Lower lobe of right lung (tissue), 2 donors: Measurements from ENCODE around the gene PEF1. TPM values are rescaled to one million over a fixed set of nuclear protein-coding genes. Genes with fewer than 3 reads are reported as not detected.
A peak's percentile ranks its signal among the peaks of the same experiment; 100 is the strongest.

ENCODE experiments used
- ATAC-seq, 2 donors: fragments of 200-7000 bp; cut with Tn5 transposase; one replicate each; pipeline ENCODE4 v1.9.1; 2020 to 2022; ENCODE audit warnings: mild to moderate bottlenecking in 2 of 2, moderate library complexity in 2 of 2
- DNase-seq: peaks from one replicate; pipeline ENCODE4 v3.0.0-alpha.2; 2020
- H3K27ac ChIP-seq: fragments of 200-600 bp; one replicate; pipeline ENCODE4 v1.8.0; 2022
- H3K27me3 ChIP-seq: fragments of 200-600 bp; one replicate; pipeline ENCODE4 v1.8.0; 2022; ENCODE audit warnings: low read depth
- H3K36me3 ChIP-seq: fragments of 200-600 bp; one replicate; pipeline ENCODE4 v1.8.0; 2022; ENCODE audit warnings: mild to moderate bottlenecking
- H3K4me1 ChIP-seq: fragments of 200-600 bp; one replicate; pipeline ENCODE4 v1.8.0; 2022
- H3K4me3 ChIP-seq: fragments of 200-600 bp; one replicate; pipeline ENCODE4 v1.8.0; 2022; ENCODE audit warnings: mild to moderate bottlenecking
- H3K9me3 ChIP-seq: fragments of 200-600 bp; one replicate; pipeline ENCODE4 v1.8.0; 2022
- intact Hi-C: fragments of 100-400 bp; cut with DNase I; formaldehyde crosslinking; loops from one replicate; pipeline ENCODE4 v1.11.0; 2022
- total RNA-seq: library from RNA; stranded (reverse); fragmentation: NEBNext Ultra II Directional; extraction: Animal tissue kit (Norgen Biotek cat#: 25700); gene quantifications from one replicate; pipeline ENCODE4 v1.2.1, GENCODE V29; 2021
- TF ChIP-seq, protein P1 (sequence below): fragments of 200-600 bp; IDR thresholded peaks from one replicate; pipeline ENCODE4 v1.8.0; 2022; ENCODE audit warnings: antibody characterized with exemption, mild to moderate bottlenecking
- donor health status: DM: no; HTN: yes; CAD: no; lungs with severe emphysema.

Gene PEF1
- total RNA-seq, 1 donor from 2014 or later, result 61.6 TPM

DNA sequence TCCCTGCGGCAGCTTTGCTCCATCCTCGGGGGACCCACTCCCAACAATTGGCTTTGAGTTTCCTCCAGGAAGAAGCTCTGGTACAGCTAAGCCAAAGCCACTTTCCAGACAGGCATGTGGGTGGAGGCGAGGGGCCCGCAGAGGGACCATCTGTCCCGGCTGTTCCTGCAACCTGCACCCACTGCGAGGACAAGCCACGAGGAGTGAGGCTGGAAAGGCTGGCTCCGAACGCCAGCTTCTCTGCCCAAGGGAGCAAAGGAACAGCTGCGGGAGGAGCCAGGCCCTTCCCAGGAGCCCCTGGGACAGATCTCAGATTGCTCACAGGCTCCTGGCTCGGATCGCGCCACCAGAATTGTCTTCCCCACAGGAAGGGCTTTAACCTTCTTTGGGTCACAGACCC lies 28.3 kb upstream of the PEF1 start:
- TF ChIP-seq, protein P1, sequence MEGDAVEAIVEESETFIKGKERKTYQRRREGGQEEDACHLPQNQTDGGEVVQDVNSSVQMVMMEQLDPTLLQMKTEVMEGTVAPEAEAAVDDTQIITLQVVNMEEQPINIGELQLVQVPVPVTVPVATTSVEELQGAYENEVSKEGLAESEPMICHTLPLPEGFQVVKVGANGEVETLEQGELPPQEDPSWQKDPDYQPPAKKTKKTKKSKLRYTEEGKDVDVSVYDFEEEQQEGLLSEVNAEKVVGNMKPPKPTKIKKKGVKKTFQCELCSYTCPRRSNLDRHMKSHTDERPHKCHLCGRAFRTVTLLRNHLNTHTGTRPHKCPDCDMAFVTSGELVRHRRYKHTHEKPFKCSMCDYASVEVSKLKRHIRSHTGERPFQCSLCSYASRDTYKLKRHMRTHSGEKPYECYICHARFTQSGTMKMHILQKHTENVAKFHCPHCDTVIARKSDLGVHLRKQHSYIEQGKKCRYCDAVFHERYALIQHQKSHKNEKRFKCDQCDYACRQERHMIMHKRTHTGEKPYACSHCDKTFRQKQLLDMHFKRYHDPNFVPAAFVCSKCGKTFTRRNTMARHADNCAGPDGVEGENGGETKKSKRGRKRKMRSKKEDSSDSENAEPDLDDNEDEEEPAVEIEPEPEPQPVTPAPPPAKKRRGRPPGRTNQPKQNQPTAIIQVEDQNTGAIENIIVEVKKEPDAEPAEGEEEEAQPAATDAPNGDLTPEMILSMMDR, result no peak
- H3K27me3 ChIP-seq, result no peaks in the 10 kb centered on the region
- peaks cover 16% of the 10 kb centered on the region for H3K4me1 ChIP-seq
- intact Hi-C loops, result no loop called here
- no peaks in the 10 kb centered on the region for H3K9me3 ChIP-seq
- ATAC-seq (no peak), DNase-seq (no peak)
- H3K36me3 ChIP-seq, result no peaks in the 10 kb centered on the region
- no peak overlapping the region for H3K4me3 ChIP-seq
- H3K27ac ChIP-seq, result no peak overlapping the region

DNA sequence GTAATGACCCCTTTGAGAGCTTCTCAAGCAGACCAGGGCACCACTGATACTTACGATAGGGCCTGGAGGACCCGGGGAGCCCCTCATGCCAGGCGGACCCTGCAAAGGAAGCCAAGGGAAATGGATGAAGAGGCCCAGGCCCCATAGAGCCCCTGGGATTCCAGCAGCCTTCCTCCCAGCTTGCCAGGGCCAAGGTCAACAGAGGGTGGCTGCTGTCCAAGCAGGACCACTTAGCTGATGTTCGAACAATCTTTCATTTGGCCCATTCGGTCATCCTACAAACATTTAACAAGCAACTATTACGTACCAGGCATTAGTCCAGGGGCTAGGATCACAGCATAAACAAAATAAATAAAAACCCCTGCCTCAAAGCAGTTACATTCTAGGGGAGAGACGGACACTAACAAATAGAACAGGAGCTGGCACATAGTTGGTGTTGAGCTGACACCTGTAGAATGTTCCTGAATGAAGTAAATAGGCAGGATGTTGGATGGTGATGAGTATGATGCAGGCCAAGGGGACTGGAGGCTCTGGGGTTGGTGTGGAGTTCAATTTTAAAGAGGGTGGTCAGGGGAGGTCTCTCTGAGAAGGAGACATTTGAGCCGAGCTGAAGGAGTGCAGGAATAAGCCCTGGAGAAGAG lies 27.0 kb upstream of the PEF1 start:
- no peak for ATAC-seq
- no peak for DNase-seq
- no peak overlapping the region for H3K27ac ChIP-seq
- TF ChIP-seq, protein P1, result no peak
- H3K27me3 ChIP-seq, result no peaks in the 10 kb centered on the region
- no peaks in the 10 kb centered on the region for H3K9me3 ChIP-seq
- H3K4me3 ChIP-seq, result no peak overlapping the region
- intact Hi-C loops, result no loop called here
- peaks cover 21% of the 10 kb centered on the region for H3K4me1 ChIP-seq
- no peaks in the 10 kb centered on the region for H3K36me3 ChIP-seq

DNA sequence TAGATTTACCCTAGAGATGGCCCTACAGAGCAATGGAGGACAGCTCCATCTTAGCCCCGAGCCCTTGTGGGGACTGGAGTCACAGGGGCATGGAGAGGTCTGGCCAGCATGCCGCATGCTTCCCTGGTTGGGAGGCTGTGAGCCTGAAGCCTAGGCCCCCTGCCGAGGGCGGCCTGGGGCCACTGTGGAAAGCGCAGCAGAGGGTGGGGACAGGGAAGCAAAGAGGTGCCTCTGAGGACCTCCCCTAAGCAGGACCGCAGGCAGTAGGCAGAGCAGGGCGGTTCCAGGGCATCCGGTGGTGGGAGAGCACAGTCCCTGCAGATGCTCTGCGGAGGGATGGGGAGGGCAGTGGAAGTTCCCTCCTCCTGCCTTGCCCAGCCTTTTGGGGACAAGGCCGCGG lies 26.5 kb upstream of the PEF1 start:
- no peaks in the 10 kb centered on the region for H3K9me3 ChIP-seq
- TF ChIP-seq, protein P1, result no peak
- H3K4me1 ChIP-seq, result peaks cover 27% of the 10 kb centered on the region
- H3K27ac ChIP-seq, result no peak overlapping the region
- DNase-seq (no peak), ATAC-seq (no peak)
- intact Hi-C loops, result no loop called here
- no peaks in the 10 kb centered on the region for H3K36me3 ChIP-seq
- no peaks in the 10 kb centered on the region for H3K27me3 ChIP-seq
- no peak overlapping the region for H3K4me3 ChIP-seq

DNA sequence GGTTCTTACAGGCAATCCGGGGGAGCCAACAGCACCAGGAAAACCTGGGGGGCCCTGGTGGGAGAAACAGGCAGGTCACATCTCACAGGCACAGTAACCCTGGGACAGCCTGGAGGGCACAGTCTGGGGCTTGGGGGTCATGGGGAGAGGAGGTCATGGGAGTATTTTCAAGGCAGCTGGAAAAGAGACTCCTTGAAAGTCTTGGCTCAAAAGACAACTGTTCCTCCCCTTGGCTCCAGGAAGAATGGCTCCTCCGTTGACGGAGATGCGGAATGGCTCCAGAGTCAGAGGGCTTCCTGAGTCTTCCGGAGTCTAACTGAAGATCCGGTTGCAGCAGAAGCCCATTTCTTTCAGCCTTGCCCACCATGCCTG lies 25.9 kb upstream of the PEF1 start:
- Histone ChIP-seq H3K36me3 (no peaks in the 10 kb centered on the region), H3K4me3 (peak overlapping the region; percentile 28), H3K9me3 (no peaks in the 10 kb centered on the region), H3K4me1 (peaks cover 27% of the 10 kb centered on the region), H3K27me3 (no peaks in the 10 kb centered on the region), H3K27ac (peak overlapping the region; percentile 41)
- TF ChIP-seq, protein P1, result no peak
- intact Hi-C loops, result no loop called here
- ATAC-seq (no peak), DNase-seq (no peak)

DNA sequence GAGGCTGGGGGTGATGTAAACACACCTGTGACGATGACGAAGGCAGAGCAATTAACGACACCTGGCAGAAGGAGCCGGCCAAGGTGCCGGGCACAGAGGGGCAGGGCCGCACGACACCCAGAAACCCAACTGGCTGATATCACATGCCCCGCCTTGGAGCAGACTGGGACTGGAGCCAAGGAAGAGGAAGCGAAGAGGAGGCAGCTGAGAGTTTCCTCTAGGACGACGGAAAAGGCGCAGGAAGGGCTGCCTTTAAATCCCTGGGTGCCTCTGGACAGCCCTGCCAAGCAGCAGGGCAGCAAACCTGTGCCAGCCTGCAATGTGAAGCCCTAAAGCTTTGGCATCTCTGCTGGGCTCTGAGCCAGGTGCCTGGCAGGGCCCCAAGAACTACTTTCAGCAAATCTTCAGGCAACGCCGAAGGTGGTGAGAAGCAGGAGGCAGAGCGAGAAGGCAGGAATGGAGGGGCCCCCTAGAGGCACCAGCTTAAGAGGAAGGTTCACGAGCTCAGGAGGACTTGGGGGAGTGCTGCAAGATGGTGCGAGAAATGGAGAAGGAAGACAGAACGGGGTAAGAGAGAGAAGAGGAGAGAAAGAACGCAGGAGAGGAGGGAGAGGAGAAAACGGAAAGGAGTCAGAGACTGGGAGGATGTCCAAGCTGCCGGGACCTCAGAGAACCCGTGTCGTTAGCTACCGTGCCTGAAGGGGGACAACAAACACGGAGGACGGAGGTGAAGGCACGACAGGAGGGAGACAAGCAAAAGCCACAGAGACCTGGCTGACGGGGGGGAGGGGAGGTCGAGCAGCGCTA lies 25.3 kb upstream of the PEF1 start:
- intact Hi-C loops, result no loop called here

More for the DNA sequence above, 25.3 kb upstream of the PEF1 start:
- Histone ChIP-seq H3K27me3 (no peaks in the 10 kb centered on the region), H3K4me1 (peaks cover 27% of the 10 kb centered on the region), H3K36me3 (no peaks in the 10 kb centered on the region), H3K9me3 (no peaks in the 10 kb centered on the region), H3K4me3 (peak overlapping the region; percentile 28), H3K27ac (peak overlapping the region; percentile 41)
- DNase-seq, result peak; percentile 85
- ATAC-seq, result peak; percentile 59 to 73
- TF ChIP-seq, protein P1, result no peak
